ENCODE results near the gene RAB10. TPM values are rescaled to one million over a fixed set of nuclear protein-coding genes. Genes with fewer than 3 reads are reported as not detected.
"Not testable (repeated sequence)": the region's sequence is repeated elsewhere in the genome, so short reads cannot be mapped to it uniquely, and the experiment has no call there.

The RAB10 gene
- total RNA-seq, 1 experiment from 2014 or later: 167 TPM

GRCh38 chr2:26080925-26081324 is 47.0 kb downstream of the RAB10 start:
- ATAC-seq; H3K9ac ChIP-seq (ENCODE audit: low read length); H4K20me1 ChIP-seq (ENCODE audit: insufficient read depth); POLR2A ChIA-PET; H3K27me3 ChIP-seq (ENCODE audit: insufficient read depth, low read length); RAD21 ChIA-PET (ENCODE audit: low non-redundant PET in 1 of 2, low total read pairs in 2 of 2, uncharacterized antibody in 2 of 2, unreplicated experiment in 2 of 2); H3K27ac ChIP-seq (ENCODE audit: low read depth, low read length); DNase-seq (ENCODE audit: low read depth, low spot score); intact Hi-C loops (cut with micrococcal nuclease); CTCF ChIA-PET; BruUV-seq (replicated peaks); H3K9me3 ChIP-seq (ENCODE audit: control insufficient read depth in 1 of 2, insufficient read depth in 1 of 2, low read depth in 1 of 2, low read length in 2 of 2); H3K4me3 ChIP-seq (replicated peaks in 1 of 2; ENCODE audit: low read depth in 1 of 2, low read length in 2 of 2); H3K9me2 ChIP-seq (ENCODE audit: insufficient read depth); H3K4me2 ChIP-seq (ENCODE audit: low read length); H2AFZ ChIP-seq (ENCODE audit: low read depth, low read length, poor library complexity, severe bottlenecking): not testable (repeated sequence)
- Histone ChIP-seq H3K79me2 (ENCODE audit: insufficient read depth, low read length) (peaks cover 97% of the 10 kb centered on the region), H3K36me3 (ENCODE audit: control insufficient read depth in 1 of 2, insufficient read depth in 2 of 2, low read length in 2 of 2) (peaks cover 0 to 17% of the 10 kb centered on the region in 2 experiments; a peak in 1 of 4 replicates), H3K4me1 (ENCODE audit: control insufficient read depth in 1 of 2, insufficient read depth in 2 of 2, low read length in 2 of 2) (peaks cover 17 to 28% of the 10 kb centered on the region in 2 experiments)

- H3K4me2 ChIP-seq (ENCODE audit: low read length): no peak overlapping the region
- intact Hi-C loops (cut with micrococcal nuclease): no loop called here
- H3K36me3 ChIP-seq (ENCODE audit: control insufficient read depth in 1 of 2, insufficient read depth in 2 of 2, low read length in 2 of 2): peaks cover 0 to 20% of the 10 kb centered on the region in 2 experiments; a peak in 1 of 4 replicates
- no peak overlapping the region for H3K9ac ChIP-seq (ENCODE audit: low read length)
- H4K20me1 ChIP-seq (ENCODE audit: insufficient read depth): peaks cover 6% of the 10 kb centered on the region; the same call in 1 of the 2 replicates
- H3K27me3 ChIP-seq (ENCODE audit: insufficient read depth, low read length): no peaks in the 10 kb centered on the region
- ChIA-PET POLR2A (no interaction called here), CTCF (no interaction called here), RAD21 (ENCODE audit: low non-redundant PET in 1 of 2, low total read pairs in 2 of 2, uncharacterized antibody in 2 of 2, unreplicated experiment in 2 of 2) (no interaction called here)
- no peak overlapping the region for H3K4me3 ChIP-seq (replicated peaks in 1 of 2; ENCODE audit: low read depth in 1 of 2, low read length in 2 of 2)
- no peak for ATAC-seq
- H3K9me2 ChIP-seq (ENCODE audit: insufficient read depth): no peaks in the 10 kb centered on the region
- H3K27ac ChIP-seq (ENCODE audit: low read depth, low read length): no peak overlapping the region
- peaks cover 0 to 5% of the 10 kb centered on the region in 2 experiments; a peak in 2 of 4 replicates for H3K9me3 ChIP-seq (ENCODE audit: control insufficient read depth in 1 of 2, insufficient read depth in 1 of 2, low read depth in 1 of 2, low read length in 2 of 2)
- H2AFZ ChIP-seq (ENCODE audit: low read depth, low read length, poor library complexity, severe bottlenecking): no peak overlapping the region
- TF ChIP-seq POLR2AphosphoS5 (IDR thresholded peaks at IDR 0.05; ENCODE audit: low read depth, low read length) (no peak), CTCF (IDR thresholded peaks at IDR 0.05 in 2 of 3, conservative IDR thresholded peaks at IDR 0.05 in 1 of 3; ENCODE audit: borderline replicate concordance in 1 of 3, insufficient read depth in 1 of 3, low read depth in 2 of 3, low read length in 2 of 3) (no peak)
- BruUV-seq (replicated peaks): no TSS peak
- no peak for DNase-seq (ENCODE audit: low read depth, low spot score)
- peaks cover 97% of the 10 kb centered on the region for H3K79me2 ChIP-seq (ENCODE audit: insufficient read depth, low read length)
- peaks cover 18 to 29% of the 10 kb centered on the region in 2 experiments for H3K4me1 ChIP-seq (ENCODE audit: control insufficient read depth in 1 of 2, insufficient read depth in 2 of 2, low read length in 2 of 2)
Measured at GRCh38 chr2:26081556-26081955, 47.7 kb downstream of the RAB10 start.

All from HCT116 (cell line).